Ovary (tissue), 3 donors: ENCODE results near the gene CBLIF.

ENCODE experiments used
- CTCF ChIP-seq, 3 donors: fragments of 450-650 bp in 2 of 3; fragments of 200-600 bp in 1 of 3; IDR thresholded peaks; one replicate each; pipeline versions ENCODE4 v1.5.1 to v1.8.0; 2016 to 2022; ENCODE audit warnings: antibody characterized with exemption in 3 of 3, mild to moderate bottlenecking in 1 of 3
- EP300 ChIP-seq: sonication (generic); formaldehyde crosslinking; IDR thresholded peaks from one replicate; pipeline ENCODE4 v1.6.1; 2017; ENCODE audit warnings: antibody characterized with exemption
- POLR2A ChIP-seq: fragments of 450-650 bp; IDR thresholded peaks from one replicate; pipeline ENCODE4 v1.6.1; 2017; ENCODE audit warnings: antibody characterized with exemption, mild to moderate bottlenecking, moderate library complexity
- donor health status: DM: no; HTN: no; CAD: no.

- TF ChIP-seq CTCF (IDR thresholded peaks at IDR 0.05) (no peak), EP300 (no peak), POLR2A (no peak)
Observed at GRCh38 chr11:59794417-59794816, 50.9 kb downstream of the CBLIF start.
